HEK293T (cell line): ENCODE data around the gene SCN1A.

ENCODE experiments used
- ARNT ChIP-seq: fragments of 450-650 bp; IDR thresholded peaks from 2 replicates; pipeline ENCODE4 v1.6.1; 2017; ENCODE audit warnings: mild to moderate bottlenecking
- BHLHE40 ChIP-seq: fragments of 450-650 bp; IDR thresholded peaks from 2 replicates; pipeline ENCODE4 v1.6.1; 2016; ENCODE audit warnings: mild to moderate bottlenecking, moderate library complexity, borderline replicate concordance
- ELF4 ChIP-seq: fragments of 450-650 bp; IDR thresholded peaks from 2 replicates; pipeline ENCODE4 v1.6.1; 2017; ENCODE audit warnings: antibody characterized with exemption
- FOXA1 ChIP-seq: fragments of 450-650 bp; IDR thresholded peaks from 2 replicates; pipeline ENCODE4 v1.6.1; 2016; ENCODE audit warnings: mild to moderate bottlenecking
- FOXK2 ChIP-seq: fragments of 450-650 bp; IDR thresholded peaks from 2 replicates; pipeline ENCODE4 v1.6.1; 2016; ENCODE audit warnings: mild to moderate bottlenecking
- FOXM1 ChIP-seq: fragments of 450-650 bp; IDR thresholded peaks from 2 replicates; pipeline ENCODE4 v1.6.1; 2017; ENCODE audit warnings: mild to moderate bottlenecking, borderline replicate concordance
- L3MBTL2 ChIP-seq: fragments of 450-650 bp; conservative IDR thresholded peaks from 2 replicates; pipeline ENCODE4 v1.6.1; 2016; ENCODE audit warnings: mild to moderate bottlenecking
- LEF1 ChIP-seq: fragments of 450-650 bp; IDR thresholded peaks from 2 replicates; pipeline ENCODE4 v1.6.1; 2017; ENCODE audit warnings: mild to moderate bottlenecking, borderline replicate concordance
- NFRKB ChIP-seq: fragments of 450-650 bp; IDR thresholded peaks from 2 replicates; pipeline ENCODE4 v1.6.1; 2016; ENCODE audit warnings: mild to moderate bottlenecking, moderate library complexity
- PKNOX1 ChIP-seq: fragments of 450-650 bp; IDR thresholded peaks from 2 replicates; pipeline ENCODE4 v1.6.1; 2016
- SP1 ChIP-seq: fragments of 450-650 bp; IDR thresholded peaks from 2 replicates; pipeline ENCODE4 v1.6.1; 2017
- SUZ12 ChIP-seq: fragments of 450-650 bp; IDR thresholded peaks from 2 replicates; pipeline ENCODE4 v1.6.1; 2016; ENCODE audit warnings: mild to moderate bottlenecking
- TARDBP ChIP-seq: fragments of 450-650 bp; IDR thresholded peaks from 2 replicates; pipeline ENCODE4 v1.6.1; 2016
- ZNF384 ChIP-seq: fragments of 450-650 bp; IDR thresholded peaks from 2 replicates; pipeline ENCODE4 v1.6.1; 2016

GRCh38 chr2:166167449-166167848, 39.6 kb upstream of the SCN1A start:
- TF ChIP-seq ARNT (no peak), ZNF384 (no peak), FOXA1 (no peak), TARDBP (no peak), FOXK2 (no peak), BHLHE40 (no peak), FOXM1 (no peak), ELF4 (no peak), SP1 (no peak), PKNOX1 (no peak), SUZ12 (no peak), LEF1 (no peak), L3MBTL2 (no peak), NFRKB (no peak)
